Measurements from ENCODE around the gene KATNB1. TPM values are rescaled to one million over a fixed set of nuclear protein-coding genes. Genes with fewer than 3 reads are reported as not detected.

KATNB1 gene
- total RNA-seq, 1 experiment from 2014 or later = 24.9 TPM

Other genes starting within 250 kb of the KATNB1 start
- 15.5 and 25.4 TPM in 2 replicates for gene DOK4, start 249.3 kb upstream of the KATNB1 start, total RNA-seq (2014; rRNA removed; shearing (Covaris generic))
- gene CCDC102A, start 199.2 kb upstream of the KATNB1 start, total RNA-seq (2014; rRNA removed; shearing (Covaris generic)) = 5.8 and 10.2 TPM in 2 replicates
- not detected in 2 replicates for gene ADGRG5, start 193.1 kb upstream of the KATNB1 start, total RNA-seq (2014; rRNA removed; shearing (Covaris generic))
- 1.2 and 1.3 TPM in 2 replicates for gene ADGRG1, start 107.1 kb upstream of the KATNB1 start, total RNA-seq (2014; rRNA removed; shearing (Covaris generic))
- not detected in 2 replicates for gene ADGRG3, start 67.5 kb upstream of the KATNB1 start, total RNA-seq (2014; rRNA removed; shearing (Covaris generic))
- 0.02 TPM in 1 of 2 replicates, not detected in the other for gene DRC7, start 41.0 kb upstream of the KATNB1 start, total RNA-seq (2014; rRNA removed; shearing (Covaris generic))
- 12.2 and 27.4 TPM in 2 replicates for gene KIFC3, start 66.7 kb downstream of the KATNB1 start, total RNA-seq (2014; rRNA removed; shearing (Covaris generic))
- 0.06 TPM in 1 of 2 replicates, not detected in the other for gene CNGB1, start 235.4 kb downstream of the KATNB1 start, total RNA-seq (2014; rRNA removed; shearing (Covaris generic))